Vagina (tissue), 2 donors: ENCODE results near the gene MBD4.

ENCODE experiments used
- CTCF ChIP-seq, 3 experiments: fragments of 450-650 bp in 2 of 3; fragments of 200-600 bp in 1 of 3; sonication (generic) in 1 of 3; IDR thresholded peaks; one replicate each; pipeline ENCODE4 v1.5.1; 2017 to 2019; ENCODE audit warnings: antibody characterized with exemption in 3 of 3, mild to moderate bottlenecking in 2 of 3, moderate library complexity in 2 of 3
- POLR2AphosphoS5 ChIP-seq, 2 donors: sonication (generic); formaldehyde crosslinking; IDR thresholded peaks; one replicate each; pipeline ENCODE4 v1.9.0; 2017; ENCODE audit warnings: antibody characterized with exemption in 2 of 2, mild to moderate bottlenecking in 2 of 2, low read depth in 1 of 2; ENCODE audit not compliant: insufficient read depth in 1 of 2

- TF ChIP-seq CTCF (IDR thresholded peaks at IDR 0.05), result no peak
- TF ChIP-seq POLR2AphosphoS5 (IDR thresholded peaks at IDR 0.05; ENCODE audit: insufficient read depth in 1 of 2, low read depth in 1 of 2), result no peak
Observed at GRCh38 chr3:129413687-129414506, 25.9 kb downstream of the MBD4 start.
